Activated CD8-positive, alpha-beta T cell treated with anti-CD3 and anti-CD28 coated beads for 36 hours (primary cell): ENCODE data around the gene MAEA. TPM values are rescaled to one million over a fixed set of nuclear protein-coding genes. Genes with fewer than 3 reads are reported as not detected.

Experiments
- ATAC-seq: fragments of 200-7000 bp; cut with Tn5 transposase; one replicate; pipeline ENCODE4 v1.10.0; 2021; ENCODE audit warnings: mild to moderate bottlenecking, moderate library complexity
- CTCF ChIA-PET: fragments of 350-600 bp; sonication (Branson Sonifier 250); formaldehyde crosslinking; loops from one replicate; lab custom pipeline; 2021; ENCODE audit warnings: antibody characterized with exemption; lab: Charles Lee
- POLR2A ChIA-PET: fragments of 350-600 bp; sonication (Branson Sonifier 250); formaldehyde crosslinking; loops from one replicate; lab custom pipeline; 2021; ENCODE audit warnings: antibody characterized with exemption; lab: Charles Lee
- DNase-seq: peaks from one replicate; pipeline ENCODE4 v3.0.0-alpha.2; 2020
- H3K27ac Mint-ChIP-seq: one replicate; pipeline ENCODE4 v1.8.0; 2021; ENCODE audit warnings: mild to moderate bottlenecking, mixed read lengths
- H3K27me3 Mint-ChIP-seq: one replicate; pipeline ENCODE4 v1.8.0; 2021; ENCODE audit warnings: mixed read lengths
- H3K36me3 Mint-ChIP-seq: one replicate; pipeline ENCODE4 v1.8.0; 2021; ENCODE audit warnings: low read depth, mixed read lengths
- H3K4me1 Mint-ChIP-seq: one replicate; pipeline ENCODE4 v1.8.0; 2021; ENCODE audit warnings: low read depth, mixed read lengths
- H3K4me3 Mint-ChIP-seq: one replicate; pipeline ENCODE4 v1.8.0; 2021; ENCODE audit warnings: mild to moderate bottlenecking, moderate library complexity, mixed read lengths
- H3K9me3 Mint-ChIP-seq: one replicate; pipeline ENCODE4 v1.8.0; 2021; ENCODE audit warnings: mixed read lengths
- intact Hi-C: fragments of 100-400 bp; cut with micrococcal nuclease; formaldehyde crosslinking; loops from one replicate; pipeline ENCODE4 v1.10.0; 2022
- total RNA-seq, 2 experiments: library from RNA; stranded (reverse); gene quantifications; one replicate each; pipeline ENCODE4 v1.2.3, GENCODE V29; 2021
- TF ChIP-seq, protein P1 (sequence below): fragments of 200-600 bp; IDR thresholded peaks from one replicate; pipeline ENCODE4 v1.8.0; 2022; ENCODE audit warnings: antibody characterized with exemption, mild to moderate bottlenecking

The MAEA gene
- total RNA-seq, 2 experiments from 2014 or later: 32.3 to 37.0 TPM

DNA sequence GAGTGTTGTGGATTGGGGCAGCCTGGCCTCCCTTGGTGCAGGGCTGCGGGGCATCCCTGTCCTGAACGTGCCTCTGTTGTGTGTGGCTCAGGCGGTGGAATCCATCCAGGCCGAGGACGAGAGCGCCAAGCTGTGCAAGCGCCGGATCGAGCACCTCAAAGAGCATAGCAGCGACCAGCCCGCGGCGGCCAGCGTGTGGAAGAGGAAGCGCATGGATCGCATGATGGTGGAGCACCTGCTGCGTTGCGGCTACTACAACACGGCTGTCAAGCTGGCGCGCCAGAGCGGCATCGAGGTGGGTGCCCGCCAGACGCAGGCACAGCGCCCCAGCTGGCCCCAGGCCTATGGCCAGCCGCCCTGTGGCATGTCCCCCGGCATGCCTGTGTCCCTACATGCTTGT lies 25.6 kb downstream of the MAEA start:
- POLR2A ChIA-PET: interaction anchor here (1.0 to 1.1 kb wide), 2 partner anchors 9 to 15 kb away, joined by 3 read pairs; no protein-coding TSS in a partner anchor

DNA sequence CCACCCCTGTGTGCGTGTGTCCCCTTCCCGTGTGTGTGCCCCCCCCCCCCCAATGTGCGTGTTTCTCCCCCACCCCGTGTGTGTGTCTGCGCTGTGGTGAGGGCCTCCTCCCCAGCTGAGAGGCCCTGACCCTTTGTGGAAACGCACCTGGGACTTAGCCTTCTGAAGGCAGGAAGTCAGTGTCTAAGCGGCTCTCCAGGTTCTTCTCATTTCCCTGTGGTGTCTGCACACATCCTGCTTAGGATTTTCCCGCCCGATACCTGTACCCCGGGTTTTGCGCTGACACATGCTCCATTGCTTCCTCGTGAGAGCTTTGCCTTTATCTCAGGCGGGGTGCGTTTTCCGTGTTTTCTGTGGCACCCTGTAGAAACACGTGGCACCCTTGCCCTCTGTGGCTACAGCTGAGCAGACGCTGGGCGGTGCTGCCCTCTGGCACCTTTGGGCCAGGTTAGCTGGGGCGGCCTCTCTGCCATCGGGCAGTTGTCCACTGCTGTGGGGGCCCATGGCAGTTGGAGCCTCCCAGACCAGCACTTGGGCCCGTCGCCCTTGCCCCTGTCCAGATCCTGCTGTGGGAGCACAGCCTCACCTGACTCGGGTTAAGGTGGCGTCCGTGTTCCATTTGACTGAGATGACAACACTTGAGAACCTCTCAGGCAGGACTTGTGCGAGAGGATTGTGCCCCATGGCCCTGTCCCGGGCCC lies 26.3 kb downstream of the MAEA start:
- Mint-ChIP-seq H3K36me3 (peaks cover 45% of the 10 kb centered on the region), H3K9me3 (no peaks in the 10 kb centered on the region), H3K27ac (peak overlapping the region; percentile 80), H3K4me3 (no peak overlapping the region), H3K4me1 (peaks cover 23% of the 10 kb centered on the region), H3K27me3 (no peaks in the 10 kb centered on the region)
- intact Hi-C loops: no loop called here
- ATAC-seq (peak; percentile 50), DNase-seq (peak; percentile 37)
- CTCF ChIA-PET: no interaction called here
- TF ChIP-seq, protein P1, sequence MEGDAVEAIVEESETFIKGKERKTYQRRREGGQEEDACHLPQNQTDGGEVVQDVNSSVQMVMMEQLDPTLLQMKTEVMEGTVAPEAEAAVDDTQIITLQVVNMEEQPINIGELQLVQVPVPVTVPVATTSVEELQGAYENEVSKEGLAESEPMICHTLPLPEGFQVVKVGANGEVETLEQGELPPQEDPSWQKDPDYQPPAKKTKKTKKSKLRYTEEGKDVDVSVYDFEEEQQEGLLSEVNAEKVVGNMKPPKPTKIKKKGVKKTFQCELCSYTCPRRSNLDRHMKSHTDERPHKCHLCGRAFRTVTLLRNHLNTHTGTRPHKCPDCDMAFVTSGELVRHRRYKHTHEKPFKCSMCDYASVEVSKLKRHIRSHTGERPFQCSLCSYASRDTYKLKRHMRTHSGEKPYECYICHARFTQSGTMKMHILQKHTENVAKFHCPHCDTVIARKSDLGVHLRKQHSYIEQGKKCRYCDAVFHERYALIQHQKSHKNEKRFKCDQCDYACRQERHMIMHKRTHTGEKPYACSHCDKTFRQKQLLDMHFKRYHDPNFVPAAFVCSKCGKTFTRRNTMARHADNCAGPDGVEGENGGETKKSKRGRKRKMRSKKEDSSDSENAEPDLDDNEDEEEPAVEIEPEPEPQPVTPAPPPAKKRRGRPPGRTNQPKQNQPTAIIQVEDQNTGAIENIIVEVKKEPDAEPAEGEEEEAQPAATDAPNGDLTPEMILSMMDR: no peak
- POLR2A ChIA-PET: interaction anchor here (1.1 kb wide), 1 partner anchor 15 kb away, joined by 3 read pairs; no protein-coding TSS in a partner anchor

More for the DNA sequence above, 25.6 kb downstream of the MAEA start:
- Mint-ChIP-seq H3K27ac (no peak overlapping the region), H3K4me1 (peaks cover 26% of the 10 kb centered on the region), H3K9me3 (no peaks in the 10 kb centered on the region), H3K36me3 (peaks cover 45% of the 10 kb centered on the region), H3K27me3 (no peaks in the 10 kb centered on the region), H3K4me3 (no peak overlapping the region)
- intact Hi-C loops: no loop called here
- CTCF ChIA-PET: no interaction called here
- TF ChIP-seq, protein P1: no peak
- no peak for DNase-seq
- ATAC-seq: no peak

DNA sequence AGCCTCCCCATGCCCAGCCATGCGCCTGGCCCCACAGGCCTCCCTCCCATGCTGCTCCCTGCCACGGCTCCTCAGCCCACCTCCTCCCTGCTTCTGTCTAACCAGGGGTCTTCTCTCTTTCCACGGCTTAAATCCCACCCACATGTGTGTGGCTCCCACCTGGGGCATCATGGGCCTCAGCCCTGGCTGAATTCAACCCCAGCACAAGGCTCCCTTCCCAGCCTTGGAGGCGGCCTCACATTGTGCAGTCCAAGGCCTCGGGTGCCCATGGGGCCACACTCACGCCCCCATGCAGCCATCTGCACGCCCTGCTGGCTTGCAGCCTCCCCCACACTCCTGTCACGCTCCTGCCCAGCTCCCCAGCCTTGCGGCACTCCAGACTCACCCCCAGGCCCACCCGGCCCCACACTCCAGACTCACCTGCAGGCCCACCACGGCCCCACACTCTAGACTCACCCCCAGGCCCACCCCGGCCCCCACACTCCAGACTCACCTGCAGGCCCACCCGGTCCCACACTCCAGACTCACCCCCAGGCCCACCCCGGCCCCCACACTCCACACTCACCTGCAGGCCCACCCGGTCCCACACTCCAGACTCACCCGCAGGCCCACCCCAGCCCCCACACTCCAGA lies 27.0 kb downstream of the MAEA start:
- peaks cover 44% of the 10 kb centered on the region for H3K36me3 Mint-ChIP-seq
- ChIA-PET CTCF (no interaction called here), POLR2A (interaction anchor here (1.1 kb wide), 1 partner anchor 14 kb away, joined by 3 read pairs; no protein-coding TSS in a partner anchor)
- intact Hi-C loops: no loop called here
- no peak overlapping the region for H3K4me3 Mint-ChIP-seq
- no peaks in the 10 kb centered on the region for H3K9me3 Mint-ChIP-seq
- ATAC-seq (no peak), DNase-seq (no peak)
- no peak overlapping the region for H3K27ac Mint-ChIP-seq
- H3K4me1 Mint-ChIP-seq: peaks cover 16% of the 10 kb centered on the region
- no peaks in the 10 kb centered on the region for H3K27me3 Mint-ChIP-seq
- TF ChIP-seq, protein P1: no peak

DNA sequence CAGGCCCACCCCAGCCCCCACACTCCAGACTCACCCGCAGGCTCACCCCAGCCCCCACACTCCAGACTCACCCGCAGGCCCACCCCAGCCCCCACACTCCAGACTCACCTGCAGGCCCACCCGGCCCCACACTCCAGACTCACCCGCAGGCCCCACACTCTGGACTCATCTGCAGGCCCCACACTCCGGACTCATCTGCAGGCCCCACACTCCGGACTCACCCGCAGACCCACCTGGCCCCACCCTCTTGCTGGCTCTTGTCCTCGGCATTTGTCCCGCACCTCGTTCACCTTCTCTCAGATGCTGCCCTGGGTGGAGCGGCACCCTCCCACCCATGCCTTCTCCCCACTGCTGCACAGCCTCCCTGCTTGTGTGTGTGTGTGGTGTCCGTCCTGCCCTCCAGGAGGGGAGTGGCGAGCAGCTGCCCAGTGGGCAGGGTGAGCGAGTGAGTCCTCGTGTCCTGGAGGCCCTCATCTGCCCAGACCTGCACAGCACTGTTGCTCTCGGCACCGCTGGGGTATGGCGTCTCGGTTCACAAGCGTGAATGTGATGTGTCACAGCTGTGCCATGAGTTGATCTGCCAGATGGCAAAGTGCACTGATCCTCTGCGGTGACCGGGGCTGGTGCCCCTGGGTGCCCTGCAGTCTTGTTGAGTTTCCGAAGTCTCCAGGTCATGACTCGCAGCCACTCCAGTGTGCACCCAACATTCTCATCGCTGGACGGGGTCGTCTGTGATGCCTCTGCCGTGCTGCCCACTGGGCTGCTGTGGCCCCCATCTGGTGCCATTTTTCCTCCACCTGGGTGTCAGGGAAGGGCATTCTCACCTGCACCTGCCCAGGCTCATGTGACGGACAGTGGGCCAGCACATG lies 27.7 kb downstream of the MAEA start:
- no peak for DNase-seq
- no peak for ATAC-seq
- H3K4me1 Mint-ChIP-seq: peaks cover 15% of the 10 kb centered on the region
- no peak overlapping the region for H3K27ac Mint-ChIP-seq
- CTCF ChIA-PET: no interaction called here
- H3K4me3 Mint-ChIP-seq: no peak overlapping the region
- peaks cover 40% of the 10 kb centered on the region for H3K36me3 Mint-ChIP-seq
- no peaks in the 10 kb centered on the region for H3K9me3 Mint-ChIP-seq
- TF ChIP-seq, protein P1: no peak
- intact Hi-C loops: no loop called here
- no peaks in the 10 kb centered on the region for H3K27me3 Mint-ChIP-seq
- POLR2A ChIA-PET: no interaction called here
